IMR-90 (cell line): ENCODE data around the gene MTUS2. TPM values are rescaled to one million over a fixed set of nuclear protein-coding genes. Genes with fewer than 3 reads are reported as not detected.

Experiments used
- ATAC-seq: fragments of 200-7000 bp; cut with Tn5 transposase; 2 replicates; pipeline ENCODE4 v1.9.1; 2020; ENCODE audit warnings: low read depth, mild to moderate bottlenecking, moderate library complexity
- BruUV-seq: library from RNA; stranded (reverse); fragments of 400-500 nt; replicated peaks from 2 replicates; lab custom pipeline; 2021; lab: Mats Ljungman, UMichigan
- CTCF ChIA-PET: fragments of 300-600 bp; formaldehyde crosslinking; extraction: SDS; loops from one replicate; lab custom pipeline; 2021; ENCODE audit warnings: antibody characterized with exemption; lab: Yijun Ruan, JAX
- POLR2A ChIA-PET: fragments of 300-600 bp; sonication (Branson Sonifier 250); formaldehyde crosslinking; loops from one replicate; lab custom pipeline; 2022; ENCODE audit warnings: antibody characterized with exemption; ENCODE audit not compliant: unreplicated experiment; lab: Charles Lee
- DNase-seq: peaks from one replicate; pipeline ENCODE4 v3.0.0; 2013
- H2AFZ ChIP-seq: replicated peaks from 2 replicates; pipeline ENCODE3; 2013; ENCODE audit warnings: low read length, mild to moderate bottlenecking; ENCODE audit not compliant: poor library complexity
- H2AK5ac ChIP-seq: 2 replicates; pipeline ENCODE4 v1.6.1; 2013; ENCODE audit warnings: low read depth, low read length, inconsistent platforms
- H2AK9ac ChIP-seq: replicated peaks from 2 replicates; pipeline ENCODE3; 2013; ENCODE audit warnings: mild to moderate bottlenecking, low read depth, low read length, moderate library complexity; ENCODE audit not compliant: poor library complexity
- H2BK120ac ChIP-seq: 2 replicates; pipeline ENCODE4 v1.6.1; 2013; ENCODE audit warnings: low read depth, low read length, inconsistent platforms
- H2BK15ac ChIP-seq: 3 replicates; pipeline ENCODE4 v1.6.1; 2013; ENCODE audit warnings: low read depth, low read length, inconsistent platforms
- H2BK20ac ChIP-seq: 2 replicates; pipeline ENCODE4 v1.6.1; 2013; ENCODE audit warnings: low read depth, mild to moderate bottlenecking, inconsistent platforms, low read length, moderate library complexity
- H2BK5ac ChIP-seq: 2 replicates; pipeline ENCODE4 v1.6.1; 2013; ENCODE audit warnings: mild to moderate bottlenecking, low read depth, low read length, inconsistent platforms; ENCODE audit not compliant: poor library complexity, severe bottlenecking
- H3K14ac ChIP-seq: replicated peaks from 2 replicates; pipeline ENCODE4 v1.6.1; 2013; ENCODE audit warnings: low read depth, low read length, inconsistent platforms
- H3K18ac ChIP-seq: 2 replicates; pipeline ENCODE4 v1.6.1; 2013; ENCODE audit warnings: low read depth, low read length, control low read depth
- H3K23ac ChIP-seq: 2 replicates; pipeline ENCODE4 v1.6.1; 2013; ENCODE audit warnings: low read depth, low read length, inconsistent platforms
- H3K27ac ChIP-seq: 2 replicates; pipeline ENCODE4 v1.5.1; 2013; ENCODE audit warnings: mild to moderate bottlenecking, control low read depth, low read length; ENCODE audit not compliant: insufficient read depth
- H3K27me3 ChIP-seq: 2 replicates; pipeline ENCODE4 v1.6.1; 2013; ENCODE audit warnings: low read length; ENCODE audit not compliant: control insufficient read depth, insufficient read depth
- H3K36me3 ChIP-seq: 2 replicates; pipeline ENCODE4 v1.6.1; 2013; ENCODE audit warnings: low read length, mixed read lengths; ENCODE audit not compliant: control insufficient read depth, insufficient read depth
- H3K4ac ChIP-seq: 2 replicates; pipeline ENCODE4 v1.6.1; 2013; ENCODE audit warnings: low read depth, low read length, inconsistent platforms
- H3K4me1 ChIP-seq: 2 replicates; pipeline ENCODE4 v1.6.1; 2013; ENCODE audit warnings: low read length, mixed read lengths; ENCODE audit not compliant: control insufficient read depth, insufficient read depth
- H3K4me2 ChIP-seq: 2 replicates; pipeline ENCODE4 v1.6.1; 2013; ENCODE audit warnings: low read depth, mild to moderate bottlenecking, control low read depth, low read length, moderate library complexity
- H3K4me3 ChIP-seq: 2 replicates; pipeline ENCODE4 v1.5.1; 2013; ENCODE audit warnings: low read depth, mild to moderate bottlenecking, control low read depth, low read length, moderate library complexity; ENCODE audit not compliant: insufficient read depth
- H3K56ac ChIP-seq: 2 replicates; pipeline ENCODE4 v1.6.1; 2013; ENCODE audit warnings: low read length, inconsistent platforms; ENCODE audit not compliant: insufficient read depth; ENCODE audit errors: extremely low read depth
- H3K79me1 ChIP-seq, 2 experiments: 2 replicates each; pipeline ENCODE4 v1.6.1; 2013; ENCODE audit warnings: low read length in 2 of 2, inconsistent platforms in 1 of 2, low read depth in 1 of 2
- H3K9ac ChIP-seq: 2 replicates; pipeline ENCODE4 v1.6.1; 2013; ENCODE audit warnings: low read depth, low read length, control low read depth
- H3K9me1 ChIP-seq: 2 replicates; pipeline ENCODE4 v1.6.1; 2013; ENCODE audit warnings: low read length, inconsistent platforms; ENCODE audit not compliant: insufficient read depth
- H3K9me3 ChIP-seq: 2 replicates; pipeline ENCODE4 v1.6.1; 2013; ENCODE audit warnings: low read length; ENCODE audit not compliant: control insufficient read depth, insufficient read depth
- H4K20me1 ChIP-seq: 2 replicates; pipeline ENCODE4 v1.6.1; 2013; ENCODE audit warnings: low read length, inconsistent platforms; ENCODE audit not compliant: insufficient read depth
- H4K5ac ChIP-seq: 2 replicates; pipeline ENCODE4 v1.6.1; 2013; ENCODE audit warnings: mild to moderate bottlenecking, low read depth, low read length, control low read depth
- H4K8ac ChIP-seq, 2 experiments: 2 replicates each; pipeline ENCODE4 v1.6.1; 2013; ENCODE audit warnings: low read depth in 2 of 2, low read length in 2 of 2, control low read depth in 1 of 2, inconsistent platforms in 1 of 2
- H4K91ac ChIP-seq: 2 replicates; pipeline ENCODE4 v1.6.1; 2013; ENCODE audit warnings: low read depth, low read length, inconsistent platforms; ENCODE audit not compliant: insufficient read depth
- BHLHE40 ChIP-seq: fragments of 150-350 bp; IDR thresholded peaks from 2 replicates; pipeline ENCODE4 v1.6.1; 2016; ENCODE audit warnings: mild to moderate bottlenecking, low read depth, low read length
- CEBPB ChIP-seq: IDR thresholded peaks from 2 replicates; pipeline ENCODE4 v1.6.1; 2012; ENCODE audit warnings: low read depth, low read length, improper control_type of control experiment
- CHD1 ChIP-seq: IDR thresholded peaks from 2 replicates; pipeline ENCODE4 v1.6.1; 2012; ENCODE audit warnings: low read depth, low read length, improper control_type of control experiment
- FOS ChIP-seq: fragments of 150-350 bp; IDR thresholded peaks from 2 replicates; pipeline ENCODE4 v1.6.1; 2016; ENCODE audit warnings: low read depth, low read length
- MAFK ChIP-seq: IDR thresholded peaks from 2 replicates; pipeline ENCODE4 v1.6.1; 2012; ENCODE audit warnings: low read depth, low read length, improper control_type of control experiment
- MAZ ChIP-seq: IDR thresholded peaks from 2 replicates; pipeline ENCODE4 v1.6.1; 2012; ENCODE audit warnings: low read depth, mild to moderate bottlenecking, low read length, improper control_type of control experiment, moderate library complexity, borderline replicate concordance
- MXI1 ChIP-seq: IDR thresholded peaks from 2 replicates; pipeline ENCODE4 v1.6.1; 2012; ENCODE audit warnings: low read depth, mild to moderate bottlenecking, low read length, moderate library complexity, borderline replicate concordance
- NFE2L2 ChIP-seq: fragments of 150-350 bp; IDR thresholded peaks from 2 replicates; pipeline ENCODE4 v1.6.1; 2016; ENCODE audit warnings: low read depth, mild to moderate bottlenecking, low read length
- POLR2A ChIP-seq: IDR thresholded peaks from 2 replicates; pipeline ENCODE4 v1.6.1; 2012; ENCODE audit warnings: mild to moderate bottlenecking, low read depth, low read length
- RCOR1 ChIP-seq: IDR thresholded peaks from 2 replicates; pipeline ENCODE4 v1.6.1; 2012; ENCODE audit warnings: mild to moderate bottlenecking, low read length, improper control_type of control experiment; ENCODE audit not compliant: insufficient replicate concordance
- SMC3 ChIP-seq: fragments of 150-350 bp; IDR thresholded peaks from 2 replicates; pipeline ENCODE4 v1.6.1; 2016; ENCODE audit warnings: low read depth, mild to moderate bottlenecking, antibody characterized with exemption, low read length, moderate library complexity
- USF2 ChIP-seq: fragments of 150-350 bp; IDR thresholded peaks from 2 replicates; pipeline ENCODE4 v1.6.1; 2017; ENCODE audit warnings: mild to moderate bottlenecking, antibody characterized with exemption, low read length, low read depth
- dilution Hi-C: fragments of 300-500 bp; cut with HindIII; formaldehyde crosslinking; loops from one replicate; pipeline ENCODE4 v1.14.3; 2018; ENCODE audit warnings: low sequenced_read_pairs; ENCODE audit not compliant: unreplicated experiment
- in situ Hi-C: fragments of 300-500 bp; cut with MboI; formaldehyde crosslinking; loops from 3 replicates; pipeline ENCODE4 v1.14.3; 2019; ENCODE audit warnings: low sequenced_read_pairs, inconsistent platforms, mixed read lengths
- intact Hi-C: fragments of 100-400 bp; cut with micrococcal nuclease; formaldehyde crosslinking; loops from 2 replicates; pipeline ENCODE4 v1.10.0; 2022
- polyA plus RNA-seq, 3 experiments: library from polyadenylated mRNA; depleted of rRNA; stranded (reverse); fragments of >200 nt; gene quantifications; 2 replicates each; pipeline ENCODE4 v1.2.3, GENCODE V29; 2012; ENCODE audit warnings: low replicate concordance in 1 of 3
- total RNA-seq: library from RNA; depleted of rRNA; stranded (reverse); fragments of >200 nt; gene quantifications from 2 replicates; pipeline ENCODE4 v1.2.3, GENCODE V29; 2012
- TF ChIP-seq, protein P1 (sequence below): conservative IDR thresholded peaks from 2 replicates; pipeline ENCODE4 v1.5.1; 2012; ENCODE audit warnings: mild to moderate bottlenecking, low read depth, low read length, improper control_type of control experiment
- TF ChIP-seq, protein P2 (sequence below): fragments of 150-350 bp; IDR thresholded peaks from 2 replicates; pipeline ENCODE4 v1.6.1; 2016; ENCODE audit warnings: low read depth, mild to moderate bottlenecking, low read length, moderate library complexity, borderline replicate concordance

Gene MTUS2
- total and polyA plus RNA-seq, 2 of the 4 experiments (the other 2 are of a cell fraction) = under 0.01 to 0.02 TPM

DNA sequence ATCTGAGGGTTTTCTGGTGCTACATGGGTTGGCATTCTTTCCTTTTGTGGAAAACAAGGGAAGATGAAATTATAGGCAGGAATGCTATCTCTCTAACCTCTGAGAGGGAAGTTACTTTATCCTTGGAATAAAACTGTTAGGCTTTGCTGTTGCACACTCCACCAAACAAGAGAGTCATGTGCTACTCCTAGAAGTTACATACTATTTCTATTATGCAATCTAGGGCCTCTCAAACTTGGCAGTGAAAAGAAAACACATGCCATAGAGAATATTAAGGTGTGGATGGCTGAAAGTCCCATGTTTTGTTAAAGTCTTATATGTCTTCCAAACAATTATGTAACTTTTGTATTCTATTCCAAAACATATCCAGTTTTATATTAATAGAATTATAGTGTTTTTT lies 407.4 kb downstream of the MTUS2 start:
- Histone ChIP-seq H3K9ac (no peak overlapping the region), H2AK5ac (no peak overlapping the region), H2BK15ac (no peak overlapping the region), H3K4me2 (no peak overlapping the region), H2BK120ac (no peak overlapping the region), H4K91ac (no peak overlapping the region), H3K18ac (no peak overlapping the region), H3K27ac (no peak overlapping the region), H3K4me1 (no peaks in the 10 kb centered on the region), H3K56ac (no peak overlapping the region), H2AFZ (no peak overlapping the region), H2BK5ac (no peak overlapping the region), H3K14ac (no peak overlapping the region), H3K4me3 (no peak overlapping the region), H2AK9ac (no peak overlapping the region), H3K79me1 (no peaks in the 10 kb centered on the region), H4K8ac (no peak overlapping the region), H3K9me3 (peaks cover 17% of the 10 kb centered on the region), H3K36me3 (no peaks in the 10 kb centered on the region), H3K9me1 (no peaks in the 10 kb centered on the region), H4K20me1 (no peaks in the 10 kb centered on the region), H4K5ac (no peak overlapping the region), H2BK20ac (no peak overlapping the region), H3K4ac (no peak overlapping the region), H3K27me3 (no peaks in the 10 kb centered on the region), H3K23ac (no peak overlapping the region)
- dilution Hi-C loops (no loop called here), in situ Hi-C loops (no loop called here), intact Hi-C loops (no loop called here)
- BruUV-seq = no TSS peak
- POLR2A ChIA-PET = no interaction called here
- no peak for TF ChIP-seq MAZ
- TF ChIP-seq BHLHE40 = no peak
- no peak for TF ChIP-seq NFE2L2
- TF ChIP-seq CEBPB = no peak
- no peak for TF ChIP-seq CHD1
- TF ChIP-seq FOS = no peak
- TF ChIP-seq, protein P1, sequence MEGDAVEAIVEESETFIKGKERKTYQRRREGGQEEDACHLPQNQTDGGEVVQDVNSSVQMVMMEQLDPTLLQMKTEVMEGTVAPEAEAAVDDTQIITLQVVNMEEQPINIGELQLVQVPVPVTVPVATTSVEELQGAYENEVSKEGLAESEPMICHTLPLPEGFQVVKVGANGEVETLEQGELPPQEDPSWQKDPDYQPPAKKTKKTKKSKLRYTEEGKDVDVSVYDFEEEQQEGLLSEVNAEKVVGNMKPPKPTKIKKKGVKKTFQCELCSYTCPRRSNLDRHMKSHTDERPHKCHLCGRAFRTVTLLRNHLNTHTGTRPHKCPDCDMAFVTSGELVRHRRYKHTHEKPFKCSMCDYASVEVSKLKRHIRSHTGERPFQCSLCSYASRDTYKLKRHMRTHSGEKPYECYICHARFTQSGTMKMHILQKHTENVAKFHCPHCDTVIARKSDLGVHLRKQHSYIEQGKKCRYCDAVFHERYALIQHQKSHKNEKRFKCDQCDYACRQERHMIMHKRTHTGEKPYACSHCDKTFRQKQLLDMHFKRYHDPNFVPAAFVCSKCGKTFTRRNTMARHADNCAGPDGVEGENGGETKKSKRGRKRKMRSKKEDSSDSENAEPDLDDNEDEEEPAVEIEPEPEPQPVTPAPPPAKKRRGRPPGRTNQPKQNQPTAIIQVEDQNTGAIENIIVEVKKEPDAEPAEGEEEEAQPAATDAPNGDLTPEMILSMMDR = no peak
- no peak for TF ChIP-seq MAFK
- TF ChIP-seq POLR2A = no peak
- TF ChIP-seq USF2 = no peak
- TF ChIP-seq, protein P2, sequence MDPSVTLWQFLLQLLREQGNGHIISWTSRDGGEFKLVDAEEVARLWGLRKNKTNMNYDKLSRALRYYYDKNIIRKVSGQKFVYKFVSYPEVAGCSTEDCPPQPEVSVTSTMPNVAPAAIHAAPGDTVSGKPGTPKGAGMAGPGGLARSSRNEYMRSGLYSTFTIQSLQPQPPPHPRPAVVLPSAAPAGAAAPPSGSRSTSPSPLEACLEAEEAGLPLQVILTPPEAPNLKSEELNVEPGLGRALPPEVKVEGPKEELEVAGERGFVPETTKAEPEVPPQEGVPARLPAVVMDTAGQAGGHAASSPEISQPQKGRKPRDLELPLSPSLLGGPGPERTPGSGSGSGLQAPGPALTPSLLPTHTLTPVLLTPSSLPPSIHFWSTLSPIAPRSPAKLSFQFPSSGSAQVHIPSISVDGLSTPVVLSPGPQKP = no peak
- TF ChIP-seq RCOR1 = no peak
- TF ChIP-seq SMC3 = no peak
- TF ChIP-seq MXI1 = no peak
- ATAC-seq (no peak), DNase-seq (no peak)
- CTCF ChIA-PET = no interaction called here
